MM.1S (cell line): ENCODE data around the gene LOXHD1.

Experiments used
- DNase-seq: peaks from one replicate; pipeline ENCODE4 v3.0.0-alpha.2; 2015
- H2AFZ ChIP-seq: fragments of 300-600 bp; sonication (generic); 2 replicates; pipeline ENCODE4 v1.6.0; 2016; ENCODE audit warnings: antibody characterized with exemption, low read length
- H3F3A ChIP-seq: fragments of 300-600 bp; sonication (generic); 2 replicates; pipeline ENCODE4 v1.6.1; 2016; ENCODE audit warnings: mild to moderate bottlenecking, antibody characterized with exemption, low read length, moderate library complexity, mixed read lengths; ENCODE audit not compliant: insufficient read depth
- H3K27ac ChIP-seq: fragments of 300-600 bp; sonication (generic); 2 replicates; pipeline ENCODE4 v1.5.1; 2016; ENCODE audit warnings: mild to moderate bottlenecking, low read length
- H3K27me3 ChIP-seq: fragments of 300-600 bp; sonication (generic); replicated peaks from 2 replicates; pipeline ENCODE4 v1.6.0; 2016; ENCODE audit warnings: low read length; ENCODE audit not compliant: insufficient read depth
- H3K36me3 ChIP-seq: fragments of 300-600 bp; sonication (generic); replicated peaks from 2 replicates; pipeline ENCODE4 v1.6.1; 2016; ENCODE audit warnings: mild to moderate bottlenecking, low read length, mixed read lengths; ENCODE audit not compliant: insufficient read depth
- H3K4me1 ChIP-seq: fragments of 300-600 bp; sonication (generic); 2 replicates; pipeline ENCODE4 v1.6.1; 2016; ENCODE audit warnings: low read length, mixed read lengths
- H3K4me2 ChIP-seq: fragments of 300-600 bp; sonication (generic); 2 replicates; pipeline ENCODE4 v1.6.0; 2016; ENCODE audit warnings: low read depth, low read length
- H3K4me3 ChIP-seq: fragments of 300-600 bp; sonication (generic); 2 replicates; pipeline ENCODE4 v1.5.1; 2016; ENCODE audit warnings: low read length, mixed read lengths
- H3K79me2 ChIP-seq: fragments of 300-600 bp; sonication (generic); 2 replicates; pipeline ENCODE4 v1.6.1; 2016; ENCODE audit warnings: mixed run types, low read length, mixed read lengths
- H3K9ac ChIP-seq: fragments of 300-600 bp; sonication (generic); 2 replicates; pipeline ENCODE4 v1.6.1; 2016; ENCODE audit warnings: low read length, mixed read lengths
- H3K9me2 ChIP-seq: fragments of 300-600 bp; sonication (generic); replicated peaks from 2 replicates; pipeline ENCODE4 v1.6.1; 2016; ENCODE audit warnings: mild to moderate bottlenecking, low read length, mixed read lengths; ENCODE audit not compliant: insufficient read depth
- H3K9me3 ChIP-seq: fragments of 300-600 bp; sonication (generic); replicated peaks from 2 replicates; pipeline ENCODE4 v1.6.1; 2016; ENCODE audit warnings: mild to moderate bottlenecking, low read length, mixed read lengths; ENCODE audit not compliant: insufficient read depth
- H4K20me1 ChIP-seq: fragments of 300-600 bp; sonication (generic); 2 replicates; pipeline ENCODE4 v1.6.1; 2016; ENCODE audit warnings: mild to moderate bottlenecking, low read length, moderate library complexity, mixed read lengths; ENCODE audit not compliant: insufficient read depth
- CTCF ChIP-seq: fragments of 300-600 bp; sonication (generic); IDR thresholded peaks from 2 replicates; pipeline ENCODE4 v1.5.1; 2016; ENCODE audit warnings: antibody characterized with exemption, low read length, mixed read lengths
- EZH2 ChIP-seq: fragments of 300-600 bp; sonication (generic); optimal IDR thresholded peaks from 2 replicates; pipeline ENCODE3; 2017; ENCODE audit warnings: low read depth, mild to moderate bottlenecking, antibody characterized with exemption, low read length, mixed read lengths
- EZH2phosphoT487 ChIP-seq: fragments of 300-600 bp; sonication (generic); IDR thresholded peaks from 2 replicates; pipeline ENCODE4 v1.6.1; 2018; ENCODE audit warnings: antibody characterized with exemption, low read length

LOXHD1 gene

DNA sequence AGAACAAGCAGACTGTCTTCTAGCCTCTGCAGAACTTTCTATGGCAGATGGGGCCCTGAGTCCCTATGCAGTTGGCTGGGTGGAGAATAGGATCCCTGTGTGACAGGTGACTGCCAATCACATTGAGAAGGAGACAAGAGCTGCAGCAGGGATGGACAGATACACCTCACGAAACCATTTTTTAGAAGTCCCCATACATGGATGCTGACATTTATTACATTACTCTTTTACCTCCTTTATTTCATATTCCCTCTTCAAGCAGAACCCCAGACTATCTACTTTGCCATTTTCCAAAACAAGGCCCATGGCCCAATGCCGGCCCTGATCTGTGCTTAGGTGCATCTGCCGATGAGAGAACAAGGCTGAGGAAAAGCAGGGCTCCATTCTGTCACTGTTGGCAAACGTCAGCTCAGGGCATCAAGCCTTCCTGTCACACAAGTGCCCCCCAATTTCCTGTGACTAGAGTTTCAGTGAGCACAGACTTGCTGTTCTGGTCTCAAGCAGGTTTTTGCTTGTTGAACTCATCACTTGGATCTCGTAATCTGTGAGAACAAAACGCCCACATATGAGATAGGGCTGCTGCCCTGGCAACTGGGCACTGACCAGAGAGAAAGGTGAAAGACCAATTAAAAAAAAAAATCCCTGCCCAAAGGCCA lies 35.8 kb downstream of the LOXHD1 start:
- no peak overlapping the region for H3K4me2 ChIP-seq
- H2AFZ ChIP-seq, result no peak overlapping the region
- H3K36me3 ChIP-seq, result no peaks in the 10 kb centered on the region
- peaks cover 6% of the 10 kb centered on the region; the same call in 1 of the 2 replicates for H3F3A ChIP-seq
- H3K27ac ChIP-seq, result no peak overlapping the region
- H3K9me3 ChIP-seq, result no peaks in the 10 kb centered on the region
- no peak for DNase-seq
- no peak overlapping the region for H3K4me3 ChIP-seq
- H3K9ac ChIP-seq, result no peak overlapping the region
- H4K20me1 ChIP-seq, result no peaks in the 10 kb centered on the region
- no peaks in the 10 kb centered on the region for H3K9me2 ChIP-seq
- H3K4me1 ChIP-seq, result peaks cover 20% of the 10 kb centered on the region
- TF ChIP-seq CTCF, result no peak
- no peak for TF ChIP-seq EZH2
- no peak for TF ChIP-seq EZH2phosphoT487
- H3K79me2 ChIP-seq, result no peaks in the 10 kb centered on the region
- H3K27me3 ChIP-seq, result no peaks in the 10 kb centered on the region

DNA sequence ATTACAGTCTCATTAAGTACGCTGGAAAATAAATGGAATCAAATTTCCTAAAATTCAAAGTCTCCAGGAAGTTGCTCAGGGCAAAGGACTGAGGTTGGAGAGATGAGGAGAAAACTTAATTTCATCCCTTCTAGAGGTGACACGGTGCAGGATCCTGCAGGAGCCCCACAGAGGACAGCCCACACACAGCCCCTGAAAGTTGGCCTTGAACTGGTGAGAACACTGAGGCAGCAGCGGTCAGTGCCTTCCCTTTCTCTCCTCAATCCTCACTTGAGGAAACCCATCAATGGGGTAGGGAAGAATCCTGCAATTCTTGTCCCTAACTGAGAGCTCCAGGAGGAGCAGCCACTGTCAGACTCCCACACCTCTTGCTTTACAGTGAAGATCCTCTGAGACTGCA lies 37.5 kb downstream of the LOXHD1 start:
- no peaks in the 10 kb centered on the region for H3K79me2 ChIP-seq
- no peak overlapping the region for H3K9ac ChIP-seq
- H3K27me3 ChIP-seq, result no peaks in the 10 kb centered on the region
- H3K4me3 ChIP-seq, result no peak overlapping the region
- no peak for DNase-seq
- no peaks in the 10 kb centered on the region for H4K20me1 ChIP-seq
- H3K4me1 ChIP-seq, result peaks cover 20% of the 10 kb centered on the region
- no peak overlapping the region for H3K4me2 ChIP-seq
- peaks cover 6% of the 10 kb centered on the region; the same call in 1 of the 2 replicates for H3F3A ChIP-seq
- no peaks in the 10 kb centered on the region for H3K9me3 ChIP-seq
- no peaks in the 10 kb centered on the region for H3K36me3 ChIP-seq
- no peaks in the 10 kb centered on the region for H3K9me2 ChIP-seq
- no peak for TF ChIP-seq EZH2phosphoT487
- no peak for TF ChIP-seq CTCF
- TF ChIP-seq EZH2, result no peak
- H2AFZ ChIP-seq, result no peak overlapping the region
- no peak overlapping the region for H3K27ac ChIP-seq

- Histone ChIP-seq H2AFZ (no peak overlapping the region), H3K4me3 (no peak overlapping the region), H3F3A (peaks cover 6% of the 10 kb centered on the region; the same call in 1 of the 2 replicates), H3K79me2 (no peaks in the 10 kb centered on the region), H3K9me3 (no peaks in the 10 kb centered on the region), H3K9ac (no peak overlapping the region), H3K4me1 (peaks cover 12% of the 10 kb centered on the region), H4K20me1 (no peaks in the 10 kb centered on the region), H3K4me2 (no peak overlapping the region), H3K36me3 (no peaks in the 10 kb centered on the region), H3K27me3 (no peaks in the 10 kb centered on the region), H3K9me2 (no peaks in the 10 kb centered on the region), H3K27ac (no peak overlapping the region)
- TF ChIP-seq CTCF (no peak), EZH2phosphoT487 (no peak), EZH2 (no peak)
- DNase-seq, result no peak
These were observed 41.3 kb downstream of the LOXHD1 start for GRCh38 chr18:46615720-46616119.
